K562 (cell line): Measurements from ENCODE around the gene ABCB9.

Source experiments
- CEBPB ChIP-seq: fragments of 450-650 bp; IDR thresholded peaks from 2 replicates; pipeline ENCODE4 v1.6.1; 2016; ENCODE audit warnings: missing genetic modification characterization, missing compliant biosample characterization
- CHD2 ChIP-seq: IDR thresholded peaks from 2 replicates; pipeline ENCODE4 v1.6.1; 2011; ENCODE audit warnings: low read depth, low read length
- FOXK2 ChIP-seq, 2 experiments: fragments of 450-650 bp; IDR thresholded peaks in 1 of 2; conservative IDR thresholded peaks in 1 of 2; 2 replicates each; pipeline ENCODE4 v1.6.1; 2016; ENCODE audit warnings: low read depth in 2 of 2, mild to moderate bottlenecking in 1 of 2
- NR2C2 ChIP-seq, 2 experiments: fragments of 200-800 bp in 1 of 2; sonication (Bioruptor generic) in 1 of 2; sonication (generic) in 1 of 2; formaldehyde crosslinking in 1 of 2; IDR thresholded peaks; 2 replicates each; pipeline versions ENCODE4 v1.6.1 to v1.8.0; 2016 to 2022; ENCODE audit warnings: mild to moderate bottlenecking in 1 of 2, missing compliant biosample characterization in 1 of 2, missing genetic modification characterization in 1 of 2, missing genetic modification reagents in 1 of 2
- PCBP2 ChIP-seq: fragments of 200-400 bp; formaldehyde crosslinking; IDR thresholded peaks from 2 replicates; pipeline ENCODE4 v1.6.1; 2018; ENCODE audit warnings: low read length, low read depth, mild to moderate bottlenecking, moderate library complexity; ENCODE audit not compliant: poor library complexity, severe bottlenecking
- PHB ChIP-seq: fragments of 250-450 bp; sonication (Bioruptor Pico); IDR thresholded peaks from 2 replicates; pipeline ENCODE4 v1.5.0; 2021
- SREBF2 ChIP-seq: sonication (generic); formaldehyde crosslinking; IDR thresholded peaks from 2 replicates; pipeline ENCODE4 v1.4.0; 2020; ENCODE audit warnings: mild to moderate bottlenecking, missing genetic modification reagents
- TAF1 ChIP-seq: IDR thresholded peaks from 2 replicates; pipeline ENCODE4 v1.6.1; 2011; ENCODE audit warnings: mild to moderate bottlenecking, low read length, moderate library complexity; ENCODE audit not compliant: insufficient read depth, control insufficient read depth, severe bottlenecking; ENCODE audit errors: extremely low read depth
- ZFP36 ChIP-seq: fragments of 150-350 bp; IDR thresholded peaks from 2 replicates; pipeline ENCODE4 v1.6.1; 2018; ENCODE audit warnings: low read length, low read depth; ENCODE audit not compliant: partially characterized antibody
- ZNF707 ChIP-seq: fragments of 250-450 bp; sonication (Bioruptor Pico); conservative IDR thresholded peaks from 2 replicates; pipeline ENCODE4 v1.8.0; 2022; ENCODE audit warnings: inconsistent platforms, mild to moderate bottlenecking, moderate library complexity
- TF ChIP-seq, protein P1 (sequence below): sonication (generic); formaldehyde crosslinking; IDR thresholded peaks from 2 replicates; pipeline ENCODE4 v1.4.0; 2020; ENCODE audit warnings: mild to moderate bottlenecking, missing genetic modification reagents
- TF ChIP-seq, protein P2 (sequence below), 2 experiments: fragments of 450-650 bp; formaldehyde crosslinking in 1 of 2; IDR thresholded peaks; 2 replicates each; pipeline versions ENCODE4 v1.4.0 to v1.6.1; 2014 to 2020; ENCODE audit warnings: mild to moderate bottlenecking in 2 of 2, borderline replicate concordance in 1 of 2, low read depth in 1 of 2
- TF ChIP-seq, protein P3 (sequence below), 3 experiments: IDR thresholded peaks in 2 of 3; conservative IDR thresholded peaks in 1 of 3; 2 replicates each; pipeline ENCODE4 v1.5.1; 2011 to 2012; ENCODE audit warnings: low read length in 3 of 3, mild to moderate bottlenecking in 3 of 3, control low read depth in 2 of 3, improper control_type of control experiment in 1 of 3, inconsistent platforms in 1 of 3, low read depth in 1 of 3, mixed read lengths in 1 of 3, moderate library complexity in 1 of 3; ENCODE audit not compliant: insufficient read depth in 2 of 3

DNA sequence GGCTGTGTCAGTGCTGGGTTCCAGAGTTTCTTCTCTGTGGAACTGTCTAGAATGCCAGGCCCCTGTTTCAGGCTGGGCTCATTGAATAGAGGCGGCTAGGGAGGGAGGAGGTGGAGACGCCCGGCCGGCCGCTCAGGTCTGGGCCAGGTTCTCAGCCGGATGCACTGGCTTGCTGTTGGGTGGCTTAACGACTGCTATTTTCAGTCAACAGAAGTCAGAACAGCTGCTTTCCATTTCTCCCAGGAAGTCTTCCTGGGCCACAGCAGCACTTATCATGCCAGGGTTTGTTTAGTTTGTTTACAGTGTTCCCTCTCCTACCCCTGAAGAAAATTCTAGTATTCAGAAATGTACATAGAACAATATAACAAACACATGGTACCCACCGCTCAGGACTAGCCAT, 44.3 kb downstream of the ABCB9 start:
- TF ChIP-seq ZFP36 (no peak), ZNF707 (CRISPR knock-in tag) (no peak), FOXK2 (conservative IDR thresholded peaks at IDR 0.05 in 1 of 2, IDR thresholded peaks at IDR 0.05 in 1 of 2; ENCODE audit: low read depth in 2 of 2) (no peak), CHD2 (no peak), SREBF2 (CRISPR knock-in tag) (no peak), TAF1 (no peak), PCBP2 (no peak), PHB (no peak), CEBPB (no peak), NR2C2 (CRISPR knock-in tag; IDR thresholded peaks at IDR 0.05) (no peak), NR2C2 (tag; IDR thresholded peaks at IDR 0.05) (no peak)
- TF ChIP-seq, protein P1, sequence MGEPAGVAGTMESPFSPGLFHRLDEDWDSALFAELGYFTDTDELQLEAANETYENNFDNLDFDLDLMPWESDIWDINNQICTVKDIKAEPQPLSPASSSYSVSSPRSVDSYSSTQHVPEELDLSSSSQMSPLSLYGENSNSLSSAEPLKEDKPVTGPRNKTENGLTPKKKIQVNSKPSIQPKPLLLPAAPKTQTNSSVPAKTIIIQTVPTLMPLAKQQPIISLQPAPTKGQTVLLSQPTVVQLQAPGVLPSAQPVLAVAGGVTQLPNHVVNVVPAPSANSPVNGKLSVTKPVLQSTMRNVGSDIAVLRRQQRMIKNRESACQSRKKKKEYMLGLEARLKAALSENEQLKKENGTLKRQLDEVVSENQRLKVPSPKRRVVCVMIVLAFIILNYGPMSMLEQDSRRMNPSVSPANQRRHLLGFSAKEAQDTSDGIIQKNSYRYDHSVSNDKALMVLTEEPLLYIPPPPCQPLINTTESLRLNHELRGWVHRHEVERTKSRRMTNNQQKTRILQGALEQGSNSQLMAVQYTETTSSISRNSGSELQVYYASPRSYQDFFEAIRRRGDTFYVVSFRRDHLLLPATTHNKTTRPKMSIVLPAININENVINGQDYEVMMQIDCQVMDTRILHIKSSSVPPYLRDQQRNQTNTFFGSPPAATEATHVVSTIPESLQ: no peak
- TF ChIP-seq, protein P2, sequence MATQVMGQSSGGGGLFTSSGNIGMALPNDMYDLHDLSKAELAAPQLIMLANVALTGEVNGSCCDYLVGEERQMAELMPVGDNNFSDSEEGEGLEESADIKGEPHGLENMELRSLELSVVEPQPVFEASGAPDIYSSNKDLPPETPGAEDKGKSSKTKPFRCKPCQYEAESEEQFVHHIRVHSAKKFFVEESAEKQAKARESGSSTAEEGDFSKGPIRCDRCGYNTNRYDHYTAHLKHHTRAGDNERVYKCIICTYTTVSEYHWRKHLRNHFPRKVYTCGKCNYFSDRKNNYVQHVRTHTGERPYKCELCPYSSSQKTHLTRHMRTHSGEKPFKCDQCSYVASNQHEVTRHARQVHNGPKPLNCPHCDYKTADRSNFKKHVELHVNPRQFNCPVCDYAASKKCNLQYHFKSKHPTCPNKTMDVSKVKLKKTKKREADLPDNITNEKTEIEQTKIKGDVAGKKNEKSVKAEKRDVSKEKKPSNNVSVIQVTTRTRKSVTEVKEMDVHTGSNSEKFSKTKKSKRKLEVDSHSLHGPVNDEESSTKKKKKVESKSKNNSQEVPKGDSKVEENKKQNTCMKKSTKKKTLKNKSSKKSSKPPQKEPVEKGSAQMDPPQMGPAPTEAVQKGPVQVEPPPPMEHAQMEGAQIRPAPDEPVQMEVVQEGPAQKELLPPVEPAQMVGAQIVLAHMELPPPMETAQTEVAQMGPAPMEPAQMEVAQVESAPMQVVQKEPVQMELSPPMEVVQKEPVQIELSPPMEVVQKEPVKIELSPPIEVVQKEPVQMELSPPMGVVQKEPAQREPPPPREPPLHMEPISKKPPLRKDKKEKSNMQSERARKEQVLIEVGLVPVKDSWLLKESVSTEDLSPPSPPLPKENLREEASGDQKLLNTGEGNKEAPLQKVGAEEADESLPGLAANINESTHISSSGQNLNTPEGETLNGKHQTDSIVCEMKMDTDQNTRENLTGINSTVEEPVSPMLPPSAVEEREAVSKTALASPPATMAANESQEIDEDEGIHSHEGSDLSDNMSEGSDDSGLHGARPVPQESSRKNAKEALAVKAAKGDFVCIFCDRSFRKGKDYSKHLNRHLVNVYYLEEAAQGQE (IDR thresholded peaks at IDR 0.05; ENCODE audit: borderline replicate concordance): no peak
- TF ChIP-seq, protein P2 (CRISPR knock-in tag; IDR thresholded peaks at IDR 0.05; ENCODE audit: low read depth): no peak
- TF ChIP-seq, protein P3, sequence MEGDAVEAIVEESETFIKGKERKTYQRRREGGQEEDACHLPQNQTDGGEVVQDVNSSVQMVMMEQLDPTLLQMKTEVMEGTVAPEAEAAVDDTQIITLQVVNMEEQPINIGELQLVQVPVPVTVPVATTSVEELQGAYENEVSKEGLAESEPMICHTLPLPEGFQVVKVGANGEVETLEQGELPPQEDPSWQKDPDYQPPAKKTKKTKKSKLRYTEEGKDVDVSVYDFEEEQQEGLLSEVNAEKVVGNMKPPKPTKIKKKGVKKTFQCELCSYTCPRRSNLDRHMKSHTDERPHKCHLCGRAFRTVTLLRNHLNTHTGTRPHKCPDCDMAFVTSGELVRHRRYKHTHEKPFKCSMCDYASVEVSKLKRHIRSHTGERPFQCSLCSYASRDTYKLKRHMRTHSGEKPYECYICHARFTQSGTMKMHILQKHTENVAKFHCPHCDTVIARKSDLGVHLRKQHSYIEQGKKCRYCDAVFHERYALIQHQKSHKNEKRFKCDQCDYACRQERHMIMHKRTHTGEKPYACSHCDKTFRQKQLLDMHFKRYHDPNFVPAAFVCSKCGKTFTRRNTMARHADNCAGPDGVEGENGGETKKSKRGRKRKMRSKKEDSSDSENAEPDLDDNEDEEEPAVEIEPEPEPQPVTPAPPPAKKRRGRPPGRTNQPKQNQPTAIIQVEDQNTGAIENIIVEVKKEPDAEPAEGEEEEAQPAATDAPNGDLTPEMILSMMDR (IDR thresholded peaks at IDR 0.05 in 2 of 3, conservative IDR thresholded peaks at IDR 0.05 in 1 of 3; ENCODE audit: insufficient read depth in 2 of 3, low read depth in 1 of 3, low read length in 3 of 3): no peak
